GM19452 (cell line): ENCODE data around the gene RPL15.

Source experiments
- ATAC-seq: cut with Tn5 transposase; IDR thresholded peaks from one replicate; pipeline ENCODE4 v1.9.1; 2021; ENCODE audit not compliant: unreplicated experiment

Gene RPL15

DNA sequence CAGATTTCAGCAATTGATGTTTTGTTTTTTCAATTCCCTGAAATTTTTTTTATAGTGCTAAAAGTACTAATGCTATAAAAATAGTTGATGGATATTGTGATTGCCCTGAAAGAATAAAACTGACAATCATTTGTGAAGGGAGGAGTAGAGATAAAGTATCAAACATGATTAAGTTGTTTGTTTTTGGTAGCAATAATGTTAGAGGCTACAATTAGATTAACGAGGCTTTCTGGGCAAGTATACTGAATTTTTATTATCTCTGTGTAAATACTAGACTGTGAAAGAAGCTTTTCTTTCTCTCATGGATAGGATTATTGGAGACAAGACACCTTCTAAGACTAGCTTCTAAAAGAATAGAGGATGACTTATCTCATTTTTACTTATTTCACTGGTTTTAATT, 43.7 kb downstream of the RPL15 start:
- no peak for ATAC-seq

DNA sequence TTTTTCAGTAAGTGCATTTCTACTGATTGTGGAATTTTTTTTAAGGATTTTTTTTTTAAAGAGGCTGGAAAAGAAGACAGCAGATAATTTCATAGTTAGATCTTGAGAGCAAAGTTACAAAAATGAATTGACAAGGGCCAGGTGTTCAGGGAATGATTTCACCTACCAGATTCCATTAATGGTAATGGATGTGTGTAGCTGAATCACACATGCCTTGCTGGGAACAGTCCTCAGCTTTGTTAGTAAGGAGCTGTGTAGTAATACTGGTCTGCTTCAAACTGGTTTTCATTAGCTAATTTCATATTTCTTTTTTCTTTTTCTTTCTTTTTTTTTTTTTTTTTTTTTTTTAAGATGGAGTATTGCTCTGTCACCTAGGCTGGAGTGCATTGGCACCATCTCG, 44.1 kb downstream of the RPL15 start:
- ATAC-seq = no peak

- no peak for ATAC-seq
Measured at GRCh38 chr3:23961913-23962312, 45.0 kb downstream of the RPL15 start.

- no peak for ATAC-seq
Measured at GRCh38 chr3:23964537-23965235, 47.8 kb downstream of the RPL15 start.

DNA sequence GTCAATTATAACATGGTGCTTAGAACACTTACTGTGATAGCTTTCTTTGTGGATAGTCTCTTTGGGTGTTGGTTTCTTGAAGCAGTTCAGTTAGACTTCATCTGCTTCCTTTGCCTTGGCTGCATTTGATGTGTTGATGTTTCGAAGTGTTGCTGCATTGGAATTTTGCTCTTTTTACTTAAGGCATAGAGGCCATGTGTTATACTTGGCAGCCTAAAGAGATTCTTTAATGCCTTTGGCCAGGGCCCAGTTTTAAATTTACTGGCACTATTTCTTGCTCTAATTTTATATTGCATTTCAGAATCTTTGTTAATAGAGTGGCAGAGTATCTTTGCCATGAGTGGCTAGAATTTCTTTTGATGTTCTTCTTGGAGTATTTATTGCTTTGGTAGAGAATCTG, 49.4 kb downstream of the RPL15 start:
- ATAC-seq = no peak

DNA sequence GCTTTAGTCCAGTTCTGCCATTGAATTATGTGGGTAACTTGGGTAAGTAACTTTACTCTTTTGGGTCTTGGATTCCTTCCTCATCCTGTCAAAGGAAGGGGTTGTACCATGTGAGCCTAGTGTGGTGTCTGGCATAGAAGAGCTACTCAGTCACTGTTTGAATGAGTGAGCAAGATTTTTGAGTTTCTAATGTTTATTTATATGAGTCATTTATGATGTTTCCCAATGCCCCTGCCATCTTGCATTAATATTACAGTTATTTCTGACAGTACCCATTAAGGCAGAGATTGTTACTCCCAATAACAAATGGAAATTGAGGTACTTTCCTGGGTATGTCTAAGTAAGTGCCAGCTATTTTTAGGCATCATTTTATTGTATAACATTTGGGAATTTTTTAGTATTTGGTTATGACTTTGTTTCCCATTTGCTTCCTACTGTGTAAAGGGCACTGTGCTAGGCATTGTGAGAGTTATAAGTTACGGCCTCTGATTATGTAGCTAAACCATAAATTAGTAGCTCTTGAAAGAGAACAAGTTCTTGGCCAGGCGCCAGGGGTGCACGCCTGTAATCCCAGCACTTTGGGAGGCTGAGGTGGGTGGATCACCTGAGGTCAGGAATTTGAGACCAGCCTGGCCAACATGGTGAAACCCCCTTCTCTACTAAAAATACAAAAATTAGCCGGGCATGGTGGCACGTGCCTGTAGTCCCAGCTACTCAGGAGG, 51.7 kb downstream of the RPL15 start:
- ATAC-seq = no peak

DNA sequence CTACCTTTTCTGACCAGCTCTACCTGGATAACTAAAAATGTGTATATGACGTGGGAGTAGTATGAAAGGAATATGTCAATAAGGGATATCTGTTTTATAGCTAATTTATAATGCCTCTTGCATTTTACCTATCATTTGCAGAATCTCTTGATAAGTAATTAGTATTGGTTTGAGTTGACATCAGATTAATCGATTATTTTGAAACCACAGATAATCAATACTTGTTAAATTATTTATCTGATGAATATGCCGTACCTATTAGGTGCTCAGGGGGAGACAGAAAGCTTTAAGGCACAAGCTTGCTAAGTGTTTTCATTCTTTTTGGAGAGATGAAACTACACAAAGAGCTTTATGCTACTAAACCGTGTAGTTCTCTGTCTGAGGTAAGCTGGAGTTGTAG, 52.5 kb downstream of the RPL15 start:
- ATAC-seq = no peak
